H1 (cell line): ENCODE measurements around the gene FGF1. TPM values are rescaled to one million over a fixed set of nuclear protein-coding genes. Genes with fewer than 3 reads are reported as not detected.
A peak's percentile ranks its signal among the peaks of the same experiment; 100 is the strongest.

ENCODE experiments used
- CTCF ChIA-PET: fragments of 300-600 bp; sonication (Branson Sonifier 250); formaldehyde crosslinking; loops from one replicate; lab custom pipeline; 2021; ENCODE audit not compliant: partially characterized antibody; lab: Charles Lee
- POLR2A ChIA-PET: fragments of 300-600 bp; sonication (Branson Sonifier 250); formaldehyde crosslinking; loops from one replicate; lab custom pipeline; 2021; ENCODE audit warnings: inconsistent platforms; ENCODE audit not compliant: partially characterized antibody; lab: Charles Lee
- DNase-seq, 2 experiments: peaks; one replicate each; pipeline versions ENCODE4 v3.0.0 to v3.0.0-alpha.2; 2010 to 2022; ENCODE audit warnings: low spot score in 2 of 2, low read depth in 1 of 2, mixed read lengths in 1 of 2
- FAIRE-seq: peaks from 2 replicates; lab custom pipeline; 2011; peaks lifted over from hg19 to GRCh38; lab: Jason Lieb, UNC
- H2AFZ ChIP-seq: 2 replicates; pipeline ENCODE4 v1.8.1; 2012; ENCODE audit warnings: low read length, inconsistent platforms
- H2AK5ac ChIP-seq: 2 replicates; pipeline ENCODE4 v1.6.1; 2013; ENCODE audit warnings: low read depth, low read length
- H2BK120ac ChIP-seq: replicated peaks from 2 replicates; pipeline ENCODE3; 2013; ENCODE audit warnings: low read depth, low read length, inconsistent platforms
- H2BK12ac ChIP-seq: 2 replicates; pipeline ENCODE4 v1.6.1; 2013; ENCODE audit warnings: low read depth, low read length
- H2BK15ac ChIP-seq: 2 replicates; pipeline ENCODE4 v1.6.1; 2013; ENCODE audit warnings: low read length
- H2BK20ac ChIP-seq: 2 replicates; pipeline ENCODE4 v1.6.1; 2013; ENCODE audit warnings: low read length
- H2BK5ac ChIP-seq: 2 replicates; pipeline ENCODE4 v1.6.1; 2013; ENCODE audit warnings: low read depth, low read length
- H3K14ac ChIP-seq: 2 replicates; pipeline ENCODE4 v1.6.1; 2013; ENCODE audit warnings: inconsistent platforms; ENCODE audit not compliant: insufficient read length
- H3K18ac ChIP-seq: 2 replicates; pipeline ENCODE4 v1.6.1; 2013; ENCODE audit warnings: low read length; ENCODE audit errors: extremely low read depth
- H3K23ac ChIP-seq: 2 replicates; pipeline ENCODE4 v1.6.1; 2013; ENCODE audit warnings: inconsistent platforms; ENCODE audit not compliant: insufficient read length
- H3K23me2 ChIP-seq: 2 replicates; pipeline ENCODE4 v1.6.1; 2013; ENCODE audit warnings: low read depth, low read length
- H3K27ac ChIP-seq: 2 replicates; pipeline ENCODE4 v1.6.1; 2011; ENCODE audit warnings: low read depth, low read length, inconsistent platforms
- H3K27me3 ChIP-seq, 4 experiments: replicated peaks in 1 of 4; 1 replicate in 1 of 4; 2 replicates in 3 of 4; pipeline versions ENCODE4 v1.6.1 to v1.8.1; 2011 to 2013; ENCODE audit warnings: low read length in 3 of 4, mild to moderate bottlenecking in 3 of 4, inconsistent platforms in 2 of 4, mixed read lengths in 2 of 4, moderate library complexity in 1 of 4; ENCODE audit not compliant: control insufficient read depth in 3 of 4, insufficient read depth in 3 of 4; ENCODE audit errors: extremely low read depth in 1 of 4
- H3K36me3 ChIP-seq, 4 experiments: 2 replicates each; pipeline versions ENCODE4 v1.6.1 to v1.8.1; 2011 to 2013; ENCODE audit warnings: mild to moderate bottlenecking in 4 of 4, low read length in 3 of 4, moderate library complexity in 2 of 4, control low read depth in 1 of 4, inconsistent platforms in 1 of 4; ENCODE audit not compliant: insufficient read depth in 4 of 4, control insufficient read depth in 2 of 4
- H3K4ac ChIP-seq: replicated peaks from 2 replicates; pipeline ENCODE3; 2013; ENCODE audit warnings: low read length, low read depth, mixed read lengths, inconsistent platforms; ENCODE audit not compliant: insufficient read length
- H3K4me1 ChIP-seq, 4 experiments: replicated peaks in 1 of 4; 1 replicate in 1 of 4; 2 replicates in 3 of 4; pipeline versions ENCODE4 v1.6.1 to v1.8.1; 2011 to 2013; ENCODE audit warnings: low read length in 3 of 4, inconsistent platforms in 2 of 4, mixed read lengths in 1 of 4; ENCODE audit not compliant: insufficient read depth in 4 of 4, control insufficient read depth in 3 of 4
- H3K4me2 ChIP-seq, 2 experiments: 2 replicates each; pipeline versions ENCODE4 v1.6.1 to v1.8.1; 2011 to 2013; ENCODE audit warnings: low read depth in 2 of 2, low read length in 2 of 2, control low read depth in 1 of 2, inconsistent platforms in 1 of 2, mild to moderate bottlenecking in 1 of 2; ENCODE audit not compliant: insufficient read depth in 1 of 2
- H3K4me3 ChIP-seq, 4 experiments: fragments of 200-600, 300-600 bp in 1 of 4; sonication (generic), shearing (Covaris generic), sonication (Bioruptor Twin) in 1 of 4; 2 replicates each; pipeline versions ENCODE4 v1.5.1 to v1.8.1; 2011 to 2016; ENCODE audit warnings: low read length in 4 of 4, low read depth in 3 of 4, control low read depth in 2 of 4, inconsistent platforms in 2 of 4, mild to moderate bottlenecking in 2 of 4, mixed read lengths in 1 of 4, moderate library complexity in 1 of 4; ENCODE audit not compliant: insufficient read depth in 2 of 4; ENCODE audit errors: extremely low read depth in 1 of 4
- H3K56ac ChIP-seq: replicated peaks from 2 replicates; pipeline ENCODE3; 2013; ENCODE audit warnings: low read depth, mild to moderate bottlenecking, mixed read lengths, low read length, inconsistent platforms; ENCODE audit not compliant: insufficient read length
- H3K79me1 ChIP-seq: 2 replicates; pipeline ENCODE4 v1.6.1; 2013; ENCODE audit warnings: low read depth, low read length, control low read depth
- H3K79me2 ChIP-seq, 2 experiments: 2 replicates each; pipeline versions ENCODE4 v1.6.1 to v1.8.1; 2012 to 2013; ENCODE audit warnings: low read length in 2 of 2, mild to moderate bottlenecking in 2 of 2, inconsistent platforms in 1 of 2; ENCODE audit not compliant: insufficient read depth in 2 of 2, control insufficient read depth in 1 of 2
- H3K9ac ChIP-seq, 4 experiments: replicated peaks in 1 of 4; 1 replicate in 1 of 4; 2 replicates in 3 of 4; pipeline versions ENCODE4 v1.6.1 to v1.8.1; 2011 to 2013; ENCODE audit warnings: low read depth in 3 of 4, low read length in 3 of 4, control low read depth in 2 of 4, mild to moderate bottlenecking in 2 of 4, moderate library complexity in 2 of 4, inconsistent platforms in 1 of 4; ENCODE audit errors: extremely low read depth in 1 of 4
- H3K9me3 ChIP-seq, 2 experiments: 2 replicates each; pipeline versions ENCODE4 v1.6.1 to v1.8.1; 2012 to 2013; ENCODE audit warnings: mild to moderate bottlenecking in 2 of 2, moderate library complexity in 2 of 2, control low read depth in 1 of 2, inconsistent platforms in 1 of 2, low read depth in 1 of 2, low read length in 1 of 2, mixed read lengths in 1 of 2; ENCODE audit not compliant: insufficient read depth in 2 of 2
- H4K20me1 ChIP-seq, 2 experiments: replicated peaks in 1 of 2; 2 replicates each; pipeline versions ENCODE3 to v1.8.1; 2011 to 2013; ENCODE audit warnings: inconsistent platforms in 2 of 2, low read length in 2 of 2, mild to moderate bottlenecking in 1 of 2; ENCODE audit not compliant: insufficient read depth in 2 of 2, control insufficient read depth in 1 of 2
- H4K5ac ChIP-seq: 2 replicates; pipeline ENCODE4 v1.6.1; 2013; ENCODE audit warnings: low read length, low read depth, mixed read lengths, inconsistent platforms; ENCODE audit not compliant: insufficient read length
- H4K8ac ChIP-seq: 2 replicates; pipeline ENCODE4 v1.8.0; 2013; ENCODE audit warnings: mild to moderate bottlenecking, moderate library complexity, low read length, inconsistent platforms; ENCODE audit not compliant: insufficient read depth; ENCODE audit errors: extremely low read depth
- H4K91ac ChIP-seq: replicated peaks from 2 replicates; pipeline ENCODE3; 2013; ENCODE audit warnings: low read length, mixed read lengths, inconsistent platforms; ENCODE audit not compliant: insufficient read length
- CREB1 ChIP-seq: IDR thresholded peaks from 2 replicates; pipeline ENCODE4 v1.6.1; 2012; ENCODE audit warnings: inconsistent platforms
- POLR2A ChIP-seq, 2 experiments: IDR thresholded peaks; 1 replicate in 1 of 2; 2 replicates in 1 of 2; pipeline ENCODE4 v1.6.1; 2011; ENCODE audit warnings: low read depth in 2 of 2, low read length in 2 of 2, mild to moderate bottlenecking in 2 of 2; ENCODE audit errors: control extremely low read depth in 1 of 2
- RAD21 ChIP-seq, 2 experiments: IDR thresholded peaks in 1 of 2; conservative IDR thresholded peaks in 1 of 2; 2 replicates each; pipeline ENCODE4 v1.6.1; 2011; ENCODE audit warnings: low read depth in 2 of 2, low read length in 2 of 2, improper control_type of control experiment in 1 of 2, inconsistent platforms in 1 of 2, mild to moderate bottlenecking in 1 of 2, moderate library complexity in 1 of 2
- RFX5 ChIP-seq: IDR thresholded peaks from 2 replicates; pipeline ENCODE4 v1.6.1; 2011; ENCODE audit warnings: low read depth, low read length, improper control_type of control experiment, borderline replicate concordance
- SP1 ChIP-seq: IDR thresholded peaks from 2 replicates; pipeline ENCODE4 v1.6.1; 2011; ENCODE audit warnings: low read depth, low read length
- TAF7 ChIP-seq: optimal IDR thresholded peaks from 2 replicates; pipeline ENCODE3; 2011; ENCODE audit warnings: low read depth, mild to moderate bottlenecking, inconsistent platforms, low read length, moderate library complexity, borderline replicate concordance
- TBP ChIP-seq: IDR thresholded peaks from 2 replicates; pipeline ENCODE4 v1.6.1; 2011; ENCODE audit warnings: low read depth, low read length, improper control_type of control experiment
- TEAD4 ChIP-seq: IDR thresholded peaks from 2 replicates; pipeline ENCODE4 v1.6.1; 2012; ENCODE audit warnings: low read depth, low read length, inconsistent platforms, mixed read lengths
- WGBS, 2 experiments: shearing (Covaris generic) in 1 of 2; methylation state at CpG; one replicate each; pipeline versions ENCODE4 v1.1.6 to v1.1.7; 2013 to 2015; ENCODE audit warnings: low lambda C conversion rate in 2 of 2, mixed read lengths in 2 of 2, inconsistent platforms in 1 of 2, low coverage in 1 of 2, missing lambda C conversion rate in 1 of 2; ENCODE audit not compliant: insufficient replicate concordance in 2 of 2, insufficient coverage in 1 of 2, insufficient read length in 1 of 2; ENCODE audit errors: extremely low coverage in 1 of 2, missing lambda C conversion rate in 1 of 2; 5-methylcytosine and 5-hydroxymethylcytosine counted together
- polyA plus RNA-seq, 7 experiments: library from polyadenylated mRNA; depleted of rRNA in 3 of 7; stranded (reverse) in 5 of 7; unstranded in 2 of 7; fragments of >200 nt in 5 of 7; fragments of 200-250 nt in 2 of 7; gene quantifications; 1 replicate in 5 of 7; 2 replicates in 1 of 7; 4 replicates in 1 of 7; pipeline versions ENCODE4 v1.2.1 to v1.2.3, GENCODE V29; 2011 to 2013; ENCODE audit warnings: missing spikeins in 2 of 7, mixed read lengths in 2 of 7
- total RNA-seq: library from RNA; stranded (reverse); fragmentation: NEBNext Ultra II Directional; extraction: Animal tissue kit (Norgen Biotek cat#: 25700); gene quantifications from 2 replicates; pipeline ENCODE4 v1.2.1, GENCODE V29; 2021
- TF ChIP-seq, protein P1 (sequence below): IDR thresholded peaks from 2 replicates; pipeline ENCODE4 v1.6.1; 2011; ENCODE audit warnings: low read length, improper control_type of control experiment
- TF ChIP-seq, protein P2 (sequence below), 3 experiments: IDR thresholded peaks; 1 replicate in 2 of 3; 2 replicates in 1 of 3; pipeline versions ENCODE4 v1.5.1 to v1.6.1; 2011; ENCODE audit warnings: low read length in 3 of 3, mild to moderate bottlenecking in 3 of 3, inconsistent platforms in 2 of 3, low read depth in 1 of 3, moderate library complexity in 1 of 3; ENCODE audit not compliant: insufficient read depth in 1 of 3; ENCODE audit errors: control extremely low read depth in 1 of 3

FGF1 gene
- total and polyA plus RNA-seq, 2 of the 8 experiments (the other 6 are each of a cell fraction or from before 2014, with no cell fraction given), result 0.30 to 0.50 TPM

DNA sequence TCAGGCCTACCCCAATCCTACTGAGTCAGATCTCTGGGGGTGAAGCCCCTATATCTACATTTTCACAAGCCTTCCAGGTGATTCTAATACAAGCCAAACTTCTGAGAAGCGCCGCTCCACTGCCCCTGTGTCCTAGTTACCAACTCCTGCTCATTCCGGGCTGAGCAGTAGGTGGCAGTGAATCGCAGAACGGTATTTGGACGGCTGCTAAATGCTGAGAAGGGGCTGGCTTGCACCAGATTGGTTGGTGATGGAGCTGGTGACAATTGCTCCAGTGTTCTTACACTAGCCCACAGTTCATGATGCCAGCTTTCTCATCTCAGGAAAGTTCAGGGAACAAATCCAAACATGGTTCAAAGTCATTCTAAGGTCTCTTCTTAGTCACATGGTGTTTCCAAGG, 31.1 kb upstream of the FGF1 start:
- Histone ChIP-seq H3K79me2 (no peaks in the 10 kb centered on the region), H3K4ac (no peak overlapping the region), H2AFZ (no peak overlapping the region), H4K20me1 (no peaks in the 10 kb centered on the region), H3K4me3 (no peak overlapping the region), H3K27me3 (no peaks in the 10 kb centered on the region), H3K9me3 (no peaks in the 10 kb centered on the region), H3K23me2 (no peaks in the 10 kb centered on the region), H3K18ac (no peak overlapping the region; the same call in 1 of the 2 replicates), H4K91ac (no peak overlapping the region), H3K79me1 (no peaks in the 10 kb centered on the region; the same call in 1 of the 2 replicates), H2BK15ac (no peak overlapping the region), H2BK120ac (no peak overlapping the region), H3K4me1 (peaks cover 2 to 16% (median 8%) of the 10 kb centered on the region in 4 experiments), H2BK12ac (no peak overlapping the region; the same call in 1 of the 2 replicates), H3K23ac (no peak overlapping the region), H3K56ac (no peak overlapping the region), H2BK20ac (peak overlapping the region; percentile 84; the same call in 1 of the 2 replicates), H3K4me2 (no peak overlapping the region), H3K14ac (no peak overlapping the region), H4K5ac (no peak overlapping the region), H3K27ac (no peak overlapping the region), H2AK5ac (no peak overlapping the region), H4K8ac (no peak overlapping the region), H3K9ac (no peak overlapping the region), H2BK5ac (no peak overlapping the region; the same call in 1 of the 2 replicates), H3K36me3 (no peaks in the 10 kb centered on the region; a peak in 1 of 8 replicates)
- CTCF ChIA-PET, result interaction anchor here (0.8 to 15.0 kb wide), 41 partner anchors 9 to 693 kb away, joined by 3 to 627 read pairs (median 5); no protein-coding TSS in a partner anchor
- FAIRE-seq, result peak; percentile 84
- DNase-seq, result no peak
- POLR2A ChIA-PET, result interaction anchor here (0.9 to 2.0 kb wide), 9 partner anchors 10 to 172 kb away, joined by 3 to 6 read pairs (median 4); partner anchors contain the start of gene ARHGAP26
- 26% methylated on average over 6 of the region's 6 CpGs; no CpG with 5 or more reads in 1 of the 2 experiments for WGBS, 2 experiments
- TF ChIP-seq, protein P1, sequence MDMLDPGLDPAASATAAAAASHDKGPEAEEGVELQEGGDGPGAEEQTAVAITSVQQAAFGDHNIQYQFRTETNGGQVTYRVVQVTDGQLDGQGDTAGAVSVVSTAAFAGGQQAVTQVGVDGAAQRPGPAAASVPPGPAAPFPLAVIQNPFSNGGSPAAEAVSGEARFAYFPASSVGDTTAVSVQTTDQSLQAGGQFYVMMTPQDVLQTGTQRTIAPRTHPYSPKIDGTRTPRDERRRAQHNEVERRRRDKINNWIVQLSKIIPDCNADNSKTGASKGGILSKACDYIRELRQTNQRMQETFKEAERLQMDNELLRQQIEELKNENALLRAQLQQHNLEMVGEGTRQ, result no peak
- TF ChIP-seq, protein P2, sequence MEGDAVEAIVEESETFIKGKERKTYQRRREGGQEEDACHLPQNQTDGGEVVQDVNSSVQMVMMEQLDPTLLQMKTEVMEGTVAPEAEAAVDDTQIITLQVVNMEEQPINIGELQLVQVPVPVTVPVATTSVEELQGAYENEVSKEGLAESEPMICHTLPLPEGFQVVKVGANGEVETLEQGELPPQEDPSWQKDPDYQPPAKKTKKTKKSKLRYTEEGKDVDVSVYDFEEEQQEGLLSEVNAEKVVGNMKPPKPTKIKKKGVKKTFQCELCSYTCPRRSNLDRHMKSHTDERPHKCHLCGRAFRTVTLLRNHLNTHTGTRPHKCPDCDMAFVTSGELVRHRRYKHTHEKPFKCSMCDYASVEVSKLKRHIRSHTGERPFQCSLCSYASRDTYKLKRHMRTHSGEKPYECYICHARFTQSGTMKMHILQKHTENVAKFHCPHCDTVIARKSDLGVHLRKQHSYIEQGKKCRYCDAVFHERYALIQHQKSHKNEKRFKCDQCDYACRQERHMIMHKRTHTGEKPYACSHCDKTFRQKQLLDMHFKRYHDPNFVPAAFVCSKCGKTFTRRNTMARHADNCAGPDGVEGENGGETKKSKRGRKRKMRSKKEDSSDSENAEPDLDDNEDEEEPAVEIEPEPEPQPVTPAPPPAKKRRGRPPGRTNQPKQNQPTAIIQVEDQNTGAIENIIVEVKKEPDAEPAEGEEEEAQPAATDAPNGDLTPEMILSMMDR (IDR thresholded peaks at IDR 0.05; ENCODE audit: control extremely low read depth in 1 of 3, insufficient read depth in 1 of 3, low read depth in 1 of 3, low read length in 3 of 3), result peak; percentile 71 to 79 (median 75)
- TF ChIP-seq TAF7, result no peak
- peak; percentile 62; the same call in 1 of the 2 replicates for TF ChIP-seq TEAD4
- peak; percentile 52 to 71 for TF ChIP-seq RAD21 (IDR thresholded peaks at IDR 0.05 in 1 of 2, conservative IDR thresholded peaks at IDR 0.05 in 1 of 2; ENCODE audit: low read depth in 2 of 2, low read length in 2 of 2)
- peak in 1 of 2 experiments; percentile 3; a peak in 1 of 3 replicates for TF ChIP-seq POLR2A (IDR thresholded peaks at IDR 0.05; ENCODE audit: control extremely low read depth in 1 of 2, low read depth in 2 of 2, low read length in 2 of 2)
- peak; percentile 34; the same call in 1 of the 2 replicates for TF ChIP-seq TBP
- no peak for TF ChIP-seq CREB1
- TF ChIP-seq RFX5, result no peak
- no peak for TF ChIP-seq SP1
